Right atrium auricular region (tissue), 2 donors: ENCODE measurements around the gene POLA2. TPM values are rescaled to one million over a fixed set of nuclear protein-coding genes. Genes with fewer than 3 reads are reported as not detected.

ENCODE experiments used
- DNase-seq: peaks from one replicate; pipeline ENCODE4 v3.0.0-alpha.2; 2019; ENCODE audit warnings: low spot score
- H3K27ac ChIP-seq, 2 donors: fragments of 200-600 bp; sonication (generic); 1 replicate in 1 of 2; 2 replicates in 1 of 2; pipeline ENCODE4 v1.5.1; 2016 to 2019
- H3K27me3 ChIP-seq, 2 donors: fragments of 200-600 bp; sonication (generic); one replicate each; pipeline versions ENCODE4 v1.5.1 to v1.6.0; 2017 to 2019
- H3K36me3 ChIP-seq: fragments of 200-600 bp; sonication (generic); one replicate; pipeline ENCODE4 v1.5.1; 2016
- H3K4me1 ChIP-seq, 2 donors: fragments of 200-600 bp; sonication (generic); one replicate each; pipeline versions ENCODE4 v1.5.1 to v1.6.0; 2017 to 2019
- H3K4me3 ChIP-seq, 2 donors: fragments of 200-600 bp; sonication (generic); 1 replicate in 1 of 2; 2 replicates in 1 of 2; pipeline ENCODE4 v1.5.1; 2017 to 2019; ENCODE audit warnings: mild to moderate bottlenecking in 1 of 2, moderate library complexity in 1 of 2
- H3K9me3 ChIP-seq, 2 donors: fragments of 200-600 bp; sonication (generic); one replicate each; pipeline ENCODE4 v1.5.1; 2019
- CTCF ChIP-seq, 2 donors: fragments of 200-600 bp; sonication (generic); IDR thresholded peaks; one replicate each; pipeline ENCODE4 v1.5.1; 2019; ENCODE audit warnings: antibody characterized with exemption in 2 of 2
- total RNA-seq, 2 donors: library from RNA; depleted of rRNA; stranded (reverse); fragments of >200 nt; gene quantifications; one replicate each; pipeline ENCODE4 v1.1.0, GENCODE V29; 2016

The POLA2 gene
- total RNA-seq, 2 donors from 2014 or later = 4.5 to 12.4 TPM

- Histone ChIP-seq H3K4me3 (no peak overlapping the region), H3K27ac (peak overlapping the region in 1 of 2 donors; percentile 35), H3K27me3 (no peaks in the 10 kb centered on the region), H3K36me3 (no peaks in the 10 kb centered on the region), H3K4me1 (peaks cover 0 to 14% of the 10 kb centered on the region in 2 donors), H3K9me3 (no peaks in the 10 kb centered on the region)
- DNase-seq = no peak
- TF ChIP-seq CTCF (IDR thresholded peaks at IDR 0.05) = no peak
Observed at GRCh38 chr11:65275906-65276305, 14.1 kb downstream of the POLA2 start.

DNA sequence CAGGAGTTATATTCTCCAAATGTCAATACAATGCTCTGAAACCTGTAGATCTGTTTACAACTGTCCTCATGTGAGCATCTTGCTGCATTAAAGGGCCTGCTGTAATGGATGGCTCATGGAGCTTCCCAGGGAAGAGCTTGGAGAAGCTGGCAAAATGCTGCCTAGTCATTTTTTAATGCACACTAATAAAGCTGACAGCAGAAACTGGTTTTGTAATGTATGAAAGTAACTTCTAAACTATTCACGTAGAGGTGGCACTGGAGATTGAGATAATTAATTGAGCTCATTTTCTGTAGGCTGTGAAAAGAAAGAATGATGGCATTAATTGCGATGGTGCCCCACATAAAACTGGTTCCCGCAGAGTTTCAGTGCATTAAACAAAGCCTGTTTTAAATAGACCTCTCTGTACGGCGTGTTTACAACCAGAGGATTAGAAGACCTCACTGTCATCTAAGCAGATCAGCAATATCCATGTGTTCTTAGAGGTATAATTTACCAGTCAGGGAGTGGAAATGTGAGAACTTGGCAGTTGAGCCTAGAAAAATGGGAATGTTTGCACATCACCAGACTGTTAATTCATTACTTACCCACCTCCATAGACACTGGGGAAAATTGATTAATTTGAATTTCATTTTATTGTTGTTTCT, 16.0 kb downstream of the POLA2 start:
- H3K4me1 ChIP-seq = peaks cover 0 to 14% of the 10 kb centered on the region in 2 donors
- H3K27ac ChIP-seq = peak overlapping the region in 1 of 2 donors; percentile 59
- DNase-seq = no peak

DNA sequence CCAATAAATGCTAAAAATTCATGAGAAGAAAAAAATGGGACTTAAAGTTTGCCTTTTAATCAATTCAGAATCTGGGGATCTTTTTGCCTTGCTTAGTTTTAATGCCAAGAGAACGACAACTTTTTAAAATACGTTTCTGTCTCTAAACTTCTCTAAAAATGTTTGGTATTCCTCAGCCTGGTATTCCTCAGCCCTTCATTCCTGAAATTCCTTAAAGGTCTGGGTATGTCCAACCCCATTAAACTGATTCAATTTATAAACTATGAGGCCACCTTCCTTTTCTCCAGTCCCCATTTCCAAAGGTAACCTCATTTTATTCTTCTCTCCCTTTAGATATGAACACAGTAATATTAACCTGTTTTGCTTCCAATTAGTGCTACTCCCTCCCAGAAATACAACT, 16.6 kb downstream of the POLA2 start:
- Histone ChIP-seq H3K27me3 (no peaks in the 10 kb centered on the region), H3K4me1 (peaks cover 0 to 14% of the 10 kb centered on the region in 2 donors), H3K4me3 (no peak overlapping the region), H3K9me3 (no peaks in the 10 kb centered on the region), H3K36me3 (peaks cover 10% of the 10 kb centered on the region), H3K27ac (peak overlapping the region in 1 of 2 donors; percentile 59)
- no peak for TF ChIP-seq CTCF (IDR thresholded peaks at IDR 0.05)
- DNase-seq = no peak

More for the DNA sequence above, 16.0 kb downstream of the POLA2 start:
- Histone ChIP-seq H3K9me3 (no peaks in the 10 kb centered on the region), H3K27me3 (no peaks in the 10 kb centered on the region), H3K36me3 (peaks cover 10% of the 10 kb centered on the region), H3K4me3 (no peak overlapping the region)
- TF ChIP-seq CTCF (IDR thresholded peaks at IDR 0.05) = no peak

DNA sequence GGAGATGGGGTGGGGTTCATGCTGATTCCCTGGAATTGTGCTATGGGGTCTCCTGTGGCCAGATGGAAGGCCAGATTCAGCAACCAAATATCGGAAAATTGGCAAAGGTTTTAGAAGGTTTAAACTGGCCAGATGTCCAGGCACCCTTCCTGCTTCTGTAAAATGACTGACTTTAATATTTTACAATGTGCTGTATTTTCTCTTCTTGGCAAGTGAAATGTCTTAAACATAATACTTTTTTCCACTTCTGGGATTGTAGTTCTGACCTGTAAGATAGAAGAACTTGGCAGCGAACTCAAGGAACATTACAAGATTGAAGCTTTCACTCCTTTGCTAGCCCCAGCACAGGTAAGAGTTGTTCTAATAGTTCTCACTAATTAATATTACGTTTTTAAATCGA, 17.5 kb downstream of the POLA2 start:
- H3K27me3 ChIP-seq = no peaks in the 10 kb centered on the region
- H3K9me3 ChIP-seq = no peaks in the 10 kb centered on the region
- no peak overlapping the region for H3K4me3 ChIP-seq
- peaks cover 10% of the 10 kb centered on the region for H3K36me3 ChIP-seq
- TF ChIP-seq CTCF (IDR thresholded peaks at IDR 0.05) = no peak
- H3K4me1 ChIP-seq = peaks cover 0 to 13% of the 10 kb centered on the region in 2 donors
- H3K27ac ChIP-seq = peak overlapping the region; percentile 20 to 59
- DNase-seq = no peak

DNA sequence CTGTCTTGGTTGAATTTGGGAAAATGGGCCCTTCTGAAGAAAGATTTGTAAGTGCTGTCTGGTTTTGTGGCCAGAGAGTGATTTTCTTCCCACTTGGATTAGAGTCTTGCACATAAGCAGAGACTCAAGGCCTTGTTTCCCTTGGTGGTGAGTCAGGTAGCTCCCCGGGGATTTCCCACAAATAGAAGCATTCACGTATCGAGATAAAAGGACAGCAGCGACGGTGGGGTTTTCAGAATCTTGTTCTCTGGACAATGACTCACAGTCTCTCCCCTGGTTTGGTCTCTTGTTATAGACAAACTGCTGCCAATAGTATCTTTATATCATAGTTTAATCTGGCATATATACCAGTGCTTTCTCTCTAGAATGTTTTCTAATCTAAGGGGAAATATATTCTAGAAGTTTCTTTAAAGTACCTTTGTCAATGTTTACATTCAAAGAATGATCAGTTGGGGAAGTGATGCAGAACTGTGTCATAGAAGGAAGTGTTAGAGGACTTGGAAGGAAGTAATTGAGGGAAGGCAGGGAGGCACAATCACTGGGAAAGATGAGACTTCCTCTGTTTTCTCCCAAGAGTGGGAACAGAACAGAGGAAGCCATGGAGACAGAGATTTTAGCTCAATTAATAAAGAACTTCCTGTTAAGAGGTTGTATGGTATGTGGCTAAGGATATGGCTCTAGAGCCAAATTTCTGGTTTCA, 18.1 kb downstream of the POLA2 start:
- TF ChIP-seq CTCF (IDR thresholded peaks at IDR 0.05) = no peak
- Histone ChIP-seq H3K4me1 (peaks cover 0 to 7% of the 10 kb centered on the region in 2 donors), H3K36me3 (peaks cover 10% of the 10 kb centered on the region), H3K4me3 (no peak overlapping the region), H3K9me3 (no peaks in the 10 kb centered on the region), H3K27ac (peak overlapping the region; percentile 20 to 59), H3K27me3 (no peaks in the 10 kb centered on the region)
- DNase-seq = peak; percentile 80
